GM18502 (cell line): ENCODE measurements around the gene RNH1.

ENCODE experiments used
- ATAC-seq: cut with Tn5 transposase; IDR thresholded peaks from one replicate; pipeline ENCODE4 v1.9.1; 2021; ENCODE audit warnings: mild to moderate bottlenecking; ENCODE audit not compliant: unreplicated experiment, poor library complexity

Gene RNH1

GRCh38 chr11:501683-502287 is 5.3 kb downstream of the RNH1 start:
- ATAC-seq, result no peak

GRCh38 chr11:501001-501682 is 5.9 kb downstream of the RNH1 start:
- ATAC-seq, result no peak

- no peak for ATAC-seq
Measured at GRCh38 chr11:499201-500076, 7.6 kb downstream of the RNH1 start.

DNA sequence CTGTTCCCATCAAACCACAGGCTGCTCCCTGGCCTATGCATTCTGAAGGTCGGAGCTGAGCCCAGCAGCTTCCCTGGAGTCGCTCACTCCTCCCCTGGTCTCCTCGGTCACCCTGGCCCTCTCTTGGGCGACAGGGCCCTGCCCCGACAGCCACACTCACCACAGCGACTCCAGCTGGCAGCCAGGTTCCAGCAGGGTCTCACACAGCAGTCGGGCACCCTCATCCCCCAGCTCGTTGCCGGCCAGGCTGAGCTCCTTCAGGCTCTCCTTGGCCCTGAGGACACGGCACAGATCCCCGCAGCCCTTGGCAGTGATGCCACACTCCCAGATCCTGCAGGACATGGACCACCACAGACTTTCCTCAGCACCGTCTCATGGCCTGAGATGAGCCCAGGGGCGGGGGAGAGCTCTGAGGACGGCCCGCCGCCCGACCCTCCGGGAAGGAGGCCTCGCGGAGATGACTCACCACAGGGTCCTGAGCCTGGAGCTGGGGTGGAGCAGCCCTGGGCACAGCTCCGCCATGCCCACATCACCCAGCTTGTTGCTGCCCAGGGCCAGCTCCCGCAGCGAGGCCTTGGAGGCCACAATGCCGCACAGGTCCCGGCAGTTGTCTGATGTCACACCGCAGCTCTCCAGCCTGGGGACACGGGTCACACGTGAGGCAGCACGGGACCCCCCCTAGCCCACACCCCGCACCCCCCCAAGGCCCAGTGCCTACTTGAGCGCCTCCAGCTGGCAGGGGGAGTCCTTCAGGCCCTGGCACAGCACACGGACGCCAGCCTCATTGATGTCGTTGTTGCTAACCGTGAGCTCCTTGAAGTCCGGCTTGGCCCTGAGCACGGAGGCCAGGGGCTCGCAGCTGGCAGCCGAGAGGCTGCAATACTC is 8.5 kb downstream of the RNH1 start:
- ATAC-seq, result no peak

DNA sequence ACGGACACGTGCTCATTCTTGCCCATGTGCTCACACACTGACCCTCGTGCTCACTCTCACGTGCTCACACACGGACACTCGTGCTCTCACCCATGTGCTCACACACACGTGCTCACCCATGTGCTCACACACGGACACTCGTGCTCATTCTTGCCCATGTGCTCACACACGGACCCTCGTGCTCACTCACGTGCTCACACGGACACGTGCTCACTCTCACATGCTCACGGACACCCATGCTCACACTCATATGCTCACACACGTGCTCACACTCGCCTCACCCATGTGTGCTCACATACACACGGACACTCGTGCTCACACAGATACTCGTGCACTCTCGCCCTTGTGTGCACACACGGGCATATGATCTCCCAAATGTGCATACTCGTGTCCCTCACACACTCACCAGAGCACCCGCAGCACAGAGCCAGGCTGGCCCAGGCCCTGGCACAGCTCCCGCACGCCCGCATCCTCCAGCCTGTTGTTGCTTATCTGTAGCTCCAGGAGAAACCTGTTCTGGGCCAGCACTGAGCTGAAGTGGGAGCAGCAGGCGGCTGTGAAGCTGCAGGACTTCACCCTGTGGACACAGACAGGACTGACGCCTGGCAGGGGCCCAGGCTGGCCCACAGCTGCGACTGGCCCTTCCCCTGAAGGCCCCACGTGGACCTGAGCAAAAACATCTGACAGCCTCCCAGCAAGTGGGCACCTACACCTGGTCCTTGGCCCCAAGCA is 9.3 kb downstream of the RNH1 start:
- ATAC-seq, result no peak

DNA sequence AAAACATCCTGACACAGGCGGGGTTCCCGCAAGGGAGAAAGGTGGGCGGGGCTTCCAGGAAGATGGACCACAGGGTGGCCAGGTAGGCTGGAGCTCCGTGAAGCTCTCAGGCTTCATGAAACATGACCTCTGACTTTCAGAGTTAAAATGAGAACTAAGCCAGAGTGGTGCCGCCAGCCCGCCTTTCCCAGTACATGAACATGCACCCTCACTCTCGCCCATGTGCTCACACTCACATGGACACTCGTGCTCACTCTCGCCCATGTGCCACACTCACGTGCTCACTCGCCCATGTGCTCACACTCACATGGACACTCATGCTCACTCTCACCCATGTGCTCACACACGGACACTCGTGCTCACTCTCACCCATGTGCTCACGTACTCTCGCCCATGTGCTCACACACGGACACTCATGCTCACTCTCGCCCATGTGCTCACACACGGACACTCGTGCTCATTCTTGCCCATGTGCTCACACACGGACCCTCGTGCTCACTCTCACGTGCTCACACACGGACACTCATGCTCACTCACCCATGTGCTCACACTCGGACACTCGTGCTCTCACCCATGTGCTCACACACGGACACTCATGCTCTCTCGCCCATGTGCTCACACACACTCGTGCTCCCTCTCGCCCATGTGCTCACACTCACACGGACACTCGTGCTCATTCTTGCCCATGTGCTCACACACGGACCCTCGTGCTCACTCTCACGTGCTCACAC is 10.0 kb downstream of the RNH1 start:
- ATAC-seq, result no peak

- ATAC-seq, result no peak
Measured at GRCh38 chr11:495537-495931, 11.5 kb downstream of the RNH1 start.

DNA sequence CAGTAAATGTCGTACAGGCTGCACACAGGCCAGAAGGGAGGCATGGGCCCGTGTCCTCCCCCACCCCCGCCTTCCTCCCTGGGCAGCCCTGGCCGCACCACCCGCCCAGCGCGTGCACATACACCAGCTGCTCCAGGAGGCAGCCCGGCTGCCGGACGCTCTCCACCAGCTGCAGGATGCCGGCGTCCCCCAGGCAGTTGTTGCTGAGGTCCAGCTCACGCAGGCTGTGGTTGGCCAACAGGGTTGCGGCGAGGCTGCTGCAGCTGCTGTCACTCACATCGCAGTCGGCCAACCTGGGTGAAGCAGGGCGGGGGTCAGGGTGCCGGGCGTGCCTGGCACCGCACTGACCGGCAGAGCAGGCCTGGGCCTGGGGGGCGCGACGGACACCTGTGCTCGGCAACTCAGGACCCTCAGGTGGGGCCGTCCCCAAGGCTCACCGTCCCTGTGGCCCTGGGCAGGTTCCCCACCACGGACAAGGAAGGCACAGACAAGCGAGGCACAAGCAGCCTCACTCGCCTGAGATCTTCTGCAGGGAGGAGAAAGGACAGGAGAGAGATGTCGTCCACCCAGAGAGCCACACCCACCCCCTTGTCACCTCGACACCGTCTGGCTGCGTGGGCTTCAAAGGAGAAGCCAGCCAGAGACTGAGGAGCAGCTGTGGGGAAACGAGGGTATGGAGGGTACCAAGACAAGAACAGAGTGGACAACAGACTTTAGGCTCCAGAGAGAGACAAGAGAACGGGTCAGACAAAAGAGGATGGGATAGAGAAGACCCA is 12.1 kb downstream of the RNH1 start:
- no peak for ATAC-seq

DNA sequence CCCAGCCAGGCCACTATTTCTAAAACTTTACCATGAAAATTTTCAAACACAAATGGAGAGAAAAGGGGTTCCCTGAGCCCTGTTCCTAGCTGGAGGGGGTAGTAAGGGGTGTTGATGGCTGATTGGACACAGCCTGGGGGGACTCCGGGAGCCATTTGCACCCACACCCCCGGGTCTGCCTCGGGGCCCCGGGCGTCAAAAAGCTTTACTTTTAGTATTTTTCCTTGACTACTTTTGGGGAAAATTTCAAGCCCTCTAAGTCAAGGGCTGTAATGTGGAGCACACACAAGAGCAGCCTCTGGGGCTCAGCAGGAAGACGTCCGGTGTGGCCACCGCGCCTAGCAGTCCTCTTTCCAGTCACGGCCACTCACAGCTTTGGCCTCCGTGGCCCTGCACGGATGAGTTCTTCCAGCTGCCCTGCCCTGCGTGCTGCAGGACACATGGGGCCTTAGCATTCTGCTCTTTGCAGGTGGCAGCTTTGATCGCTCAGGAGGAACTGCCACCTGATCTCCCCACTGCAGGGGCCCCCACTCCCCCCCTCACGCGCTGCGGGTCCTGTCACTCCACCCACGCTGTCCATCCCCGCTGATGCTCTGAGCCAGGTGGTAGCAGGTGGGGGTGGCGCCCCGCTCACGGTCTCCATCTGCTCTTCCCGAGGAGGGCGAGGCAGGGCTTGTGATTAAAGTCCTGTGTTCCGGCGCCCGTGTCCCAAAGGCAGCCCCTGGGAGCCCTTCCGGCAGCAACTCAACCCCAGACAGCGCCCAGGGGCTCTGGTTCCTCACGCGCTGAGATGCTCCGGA is 14.4 kb downstream of the RNH1 start:
- no peak for ATAC-seq

- no peak for ATAC-seq
Measured at GRCh38 chr11:491358-491757, 15.7 kb downstream of the RNH1 start.

- ATAC-seq, result no peak
Measured at GRCh38 chr11:490930-491260, 16.1 kb downstream of the RNH1 start.

- ATAC-seq, result no peak
Measured at GRCh38 chr11:490186-490929, 16.7 kb downstream of the RNH1 start.

DNA sequence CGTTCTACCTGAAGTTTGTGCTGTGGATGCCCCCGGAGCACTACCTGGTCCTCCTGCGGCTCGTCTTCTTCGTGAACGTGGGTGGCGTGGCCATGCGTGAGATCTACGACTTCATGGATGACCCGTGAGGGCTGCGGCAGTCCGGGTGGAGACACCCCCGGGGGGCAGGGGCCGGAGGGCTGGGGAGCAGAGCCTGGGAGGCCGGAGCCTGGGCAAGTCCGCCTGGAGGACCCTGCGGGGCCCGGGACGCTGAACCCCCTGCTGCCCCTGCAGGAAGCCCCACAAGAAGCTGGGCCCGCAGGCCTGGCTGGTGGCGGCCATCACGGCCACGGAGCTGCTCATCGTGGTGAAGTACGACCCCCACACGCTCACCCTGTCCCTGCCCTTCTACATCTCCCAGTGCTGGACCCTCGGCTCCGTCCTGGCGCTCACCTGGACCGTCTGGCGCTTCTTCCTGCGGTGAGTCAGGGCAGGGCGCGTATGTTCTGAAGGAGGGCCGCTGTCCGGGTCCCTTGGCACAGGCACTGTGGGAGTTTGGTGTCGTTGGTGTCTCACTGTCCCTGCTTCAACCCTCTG is 17.3 kb downstream of the RNH1 start:
- ATAC-seq, result no peak

DNA sequence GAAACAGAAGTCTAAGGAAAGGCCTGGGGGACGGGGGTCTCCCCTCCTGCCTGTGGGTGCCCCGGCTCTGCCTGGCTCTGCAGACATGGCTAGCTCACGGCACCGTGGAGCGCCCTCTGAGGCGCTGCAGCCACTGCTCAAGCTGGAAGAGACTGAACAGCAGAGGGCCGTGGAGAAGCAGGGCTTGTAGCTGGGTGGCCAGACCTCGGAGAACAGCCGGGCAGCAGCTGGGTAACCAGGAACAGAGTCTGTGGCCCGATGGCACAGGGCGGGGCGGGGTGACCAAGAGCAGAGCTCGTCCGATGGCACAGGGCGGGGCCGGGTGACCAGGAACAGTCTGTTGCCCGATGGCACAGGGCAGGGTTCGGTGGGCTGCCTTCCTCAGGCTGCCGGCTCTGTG is 18.1 kb downstream of the RNH1 start:
- no peak for ATAC-seq

- no peak for ATAC-seq
Measured at GRCh38 chr11:488579-488978, 18.5 kb downstream of the RNH1 start.

GRCh38 chr11:488062-488461 is 19.0 kb downstream of the RNH1 start:
- ATAC-seq, result no peak

GRCh38 chr11:487571-488021 is 19.4 kb downstream of the RNH1 start:
- ATAC-seq, result no peak
